Stimulated activated CD4-positive, alpha-beta T cell treated with anti-CD3 and anti-CD28 coated beads, Interleukin-4, amount 100 ng/mL, for 4 hours (primary cell): ENCODE results near the gene SLC10A1.
"Not testable (repeated sequence)": the region's sequence is repeated elsewhere in the genome, so short reads cannot be mapped to it uniquely, and the experiment has no call there.

ENCODE experiments used
- DNase-seq, 2 experiments: peaks; one replicate each; pipeline ENCODE4 v3.0.0-alpha.2; 2020

The SLC10A1 gene

DNA sequence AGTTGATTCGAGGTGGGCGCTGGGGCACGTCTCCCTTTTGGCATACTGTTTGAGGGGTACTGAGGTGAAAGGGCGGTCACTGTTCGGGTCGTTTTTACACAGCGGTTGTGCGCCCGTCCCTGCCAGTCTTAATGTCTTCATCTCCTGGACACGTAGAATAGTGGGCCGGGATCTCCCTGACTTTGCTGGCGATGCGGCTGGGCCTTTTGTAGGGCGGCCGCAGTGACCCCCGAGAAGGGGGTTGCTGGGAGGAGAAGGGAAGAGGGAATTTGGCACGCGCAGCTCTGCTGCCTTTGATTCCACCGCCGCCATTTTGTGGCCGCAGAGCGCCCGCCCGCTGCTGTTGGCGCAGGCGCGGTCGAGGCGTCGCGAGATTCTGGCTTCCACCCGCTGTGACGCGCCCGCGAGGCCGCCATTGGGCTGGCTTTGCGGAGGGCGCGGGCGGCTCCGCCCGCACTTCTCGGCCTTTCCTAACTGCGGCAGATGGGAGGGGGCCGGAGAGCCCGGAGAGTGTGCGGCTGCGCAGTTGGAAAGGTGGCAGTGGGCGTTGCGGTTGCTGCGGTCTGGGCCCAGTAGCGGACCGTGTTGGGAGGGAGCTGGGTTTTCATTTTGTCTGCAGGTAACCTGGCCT, 29.6 kb downstream of the SLC10A1 start:
- DNase-seq, result peak; percentile 91 to 92

DNA sequence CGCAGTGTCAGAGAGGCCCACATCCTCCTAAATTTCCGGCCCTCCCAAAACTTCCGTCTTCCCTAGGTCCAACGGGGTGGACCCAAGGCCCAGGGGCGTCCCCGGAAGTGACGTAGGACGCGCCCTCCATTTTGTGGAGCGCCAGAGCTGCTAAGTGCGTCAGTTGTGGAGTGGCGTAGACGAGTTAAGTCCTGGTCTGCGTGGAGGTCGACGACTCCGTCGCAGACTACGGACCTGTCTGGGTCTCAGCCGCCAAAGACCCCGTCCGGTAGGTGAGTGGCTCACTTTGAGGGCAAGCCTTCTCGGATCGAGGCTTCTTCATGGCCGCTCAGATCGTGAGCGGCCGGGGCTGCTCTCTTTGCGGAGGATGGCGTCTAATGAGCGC, 30.1 kb downstream of the SLC10A1 start, which contains the start of gene SRSF5:
Gene SRSF5 (plus strand): TSS at position 159 of the 385 bp plus-strand sequence. CDS start 1,015 bp downstream, outside the sequence.
- DNase-seq, result peak; percentile 89 to 91

DNA sequence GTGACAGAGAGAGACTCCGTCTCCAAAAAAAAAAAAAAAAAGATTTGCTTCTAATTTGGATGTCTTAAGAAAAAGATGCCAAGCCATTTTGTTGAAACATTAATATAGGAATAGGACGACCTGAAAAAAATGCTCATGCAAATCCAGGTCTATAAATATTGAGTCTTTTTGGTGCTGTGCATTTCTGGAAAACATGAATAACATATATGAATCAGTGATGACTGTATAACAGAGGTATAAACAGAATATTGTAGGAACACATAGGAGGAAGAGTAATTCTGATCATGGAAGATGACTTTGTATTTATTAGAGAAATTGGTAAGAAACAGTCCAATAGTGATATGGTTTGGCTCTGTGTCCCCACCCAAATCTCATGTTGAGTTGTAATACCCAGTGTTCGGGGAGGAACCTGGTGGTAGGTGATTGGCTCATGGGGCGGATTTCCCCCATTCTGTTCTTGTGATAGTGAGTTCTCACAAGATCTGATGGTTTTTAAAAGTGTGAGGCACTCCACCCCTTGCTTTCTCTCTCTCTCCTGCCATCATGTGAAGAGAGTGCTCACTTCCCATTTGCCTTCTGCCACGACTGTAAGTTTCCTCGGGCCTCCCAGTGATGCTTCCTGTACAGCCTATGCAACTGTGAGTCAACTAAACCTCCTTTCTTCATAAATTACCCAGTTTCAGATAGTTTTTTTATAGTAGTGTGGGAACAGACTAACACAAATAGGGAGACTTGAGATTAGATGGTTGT, 33.1 kb downstream of the SLC10A1 start:
- peak in 1 of 2 experiments; percentile 10 for DNase-seq

DNA sequence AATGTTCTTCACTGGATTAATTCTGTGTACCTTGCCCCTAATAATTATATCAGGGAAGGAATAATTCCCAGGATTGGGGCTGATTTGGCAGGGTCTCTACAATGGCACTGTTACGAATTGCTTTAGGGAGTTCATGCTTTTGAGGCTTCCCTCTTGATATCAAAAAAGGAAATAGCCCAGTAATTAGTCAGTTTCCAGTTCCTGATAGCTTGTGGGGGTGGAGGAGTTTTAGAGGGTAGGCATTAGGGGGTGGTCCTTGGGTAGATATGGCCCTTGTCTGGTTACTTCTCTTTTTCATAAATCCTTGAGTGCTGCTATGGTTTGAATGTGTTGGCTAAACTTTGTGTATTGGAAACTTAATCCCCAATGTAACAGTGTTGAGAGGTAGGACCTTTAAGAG, 36.2 kb downstream of the SLC10A1 start:
- no peak for DNase-seq

DNA sequence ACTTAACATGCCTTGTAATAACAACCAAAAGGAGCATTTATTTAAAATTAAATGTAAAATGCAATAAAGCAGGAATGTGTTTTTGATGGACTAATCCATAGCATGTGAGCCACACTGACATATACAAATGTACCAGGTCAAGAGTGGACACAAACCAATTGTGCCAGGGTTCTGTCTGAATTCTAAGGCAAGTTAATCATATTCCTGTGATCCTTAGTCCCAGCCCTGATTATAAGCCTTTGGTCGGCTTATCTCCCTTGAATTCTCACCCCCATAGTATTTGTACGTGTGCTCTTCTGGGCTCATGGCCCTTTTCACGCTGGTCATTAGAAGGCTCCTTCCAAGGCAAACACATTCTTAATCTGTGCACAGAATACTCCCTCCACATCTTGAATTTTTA, 40.7 kb downstream of the SLC10A1 start:
- no peak for DNase-seq

DNA sequence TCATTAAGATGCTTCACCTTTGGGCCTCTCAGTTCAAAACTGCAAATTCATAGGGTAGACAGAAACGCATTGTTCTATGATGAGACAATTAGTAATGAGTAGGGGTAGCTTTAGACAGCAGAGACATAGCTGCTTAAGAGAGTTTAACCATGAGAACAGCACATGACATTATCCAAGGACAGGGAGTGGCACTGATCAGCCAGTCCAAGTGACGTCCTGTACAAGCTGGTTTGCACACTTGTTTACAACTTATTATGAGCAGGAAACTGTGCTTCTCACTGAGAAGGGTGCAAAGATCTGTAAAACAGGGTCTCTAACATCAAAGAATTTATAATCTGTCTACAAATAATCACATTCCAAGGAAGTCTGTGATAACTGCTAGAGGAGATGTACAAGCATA, 41.3 kb downstream of the SLC10A1 start:
- DNase-seq, result no peak

DNA sequence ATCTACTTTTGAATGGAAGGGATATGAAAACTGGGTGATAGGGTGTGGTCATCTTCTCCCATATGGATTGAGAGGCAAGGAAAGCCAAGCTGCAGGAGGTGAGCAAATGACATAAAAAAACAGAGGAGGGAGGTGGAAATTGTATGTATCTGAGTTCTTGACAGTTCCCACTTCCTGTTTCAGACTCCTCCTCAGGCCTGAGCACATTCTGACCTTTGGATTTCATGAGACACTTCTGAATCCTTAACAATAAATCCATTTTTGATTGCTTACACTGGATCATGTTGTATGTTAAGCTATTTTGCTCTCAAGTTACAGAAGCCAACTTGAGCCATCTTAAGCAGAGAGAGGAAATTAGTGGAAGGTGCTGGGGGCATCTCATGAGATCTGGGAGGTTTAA, 41.7 kb downstream of the SLC10A1 start:
- no peak for DNase-seq

DNA sequence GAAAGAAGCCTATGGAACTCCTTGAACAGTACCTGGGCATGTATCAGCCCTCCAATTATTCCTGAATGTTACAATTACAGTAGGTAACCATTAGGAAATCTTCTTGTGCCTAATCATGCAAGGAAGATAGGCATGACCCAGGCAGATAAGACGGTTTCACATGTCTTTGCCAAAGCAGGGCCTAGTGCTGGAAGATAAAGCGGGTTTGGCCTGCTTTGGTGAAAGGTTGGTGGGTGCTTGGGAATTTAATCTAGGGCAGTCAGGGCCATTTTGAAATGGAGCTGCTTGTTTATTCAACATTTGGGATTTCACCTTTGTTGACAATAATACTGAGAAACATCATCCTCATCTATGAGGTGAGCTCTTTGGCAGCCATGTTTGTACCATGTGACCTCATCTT, 42.6 kb downstream of the SLC10A1 start:
- no peak for DNase-seq

DNA sequence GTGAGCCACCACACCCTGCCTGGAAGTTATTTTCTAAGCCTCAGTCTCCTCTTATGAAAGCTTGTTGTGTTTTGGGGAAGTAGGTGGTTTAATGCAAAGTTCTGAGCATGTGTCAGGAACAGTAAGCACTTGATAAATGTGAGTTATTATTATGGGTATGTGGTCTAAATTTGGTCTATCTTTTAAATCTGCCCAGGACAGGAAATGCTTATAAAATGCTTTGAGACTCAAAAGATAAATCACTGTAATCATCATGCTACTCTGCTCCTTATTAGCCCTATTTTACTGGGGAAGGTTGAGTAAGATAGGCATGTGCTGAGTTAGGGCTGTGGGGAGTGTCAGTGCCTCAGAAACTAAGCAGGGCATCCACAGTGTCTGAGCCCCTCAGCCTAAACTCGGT, 43.2 kb downstream of the SLC10A1 start:
- DNase-seq, result no peak

DNA sequence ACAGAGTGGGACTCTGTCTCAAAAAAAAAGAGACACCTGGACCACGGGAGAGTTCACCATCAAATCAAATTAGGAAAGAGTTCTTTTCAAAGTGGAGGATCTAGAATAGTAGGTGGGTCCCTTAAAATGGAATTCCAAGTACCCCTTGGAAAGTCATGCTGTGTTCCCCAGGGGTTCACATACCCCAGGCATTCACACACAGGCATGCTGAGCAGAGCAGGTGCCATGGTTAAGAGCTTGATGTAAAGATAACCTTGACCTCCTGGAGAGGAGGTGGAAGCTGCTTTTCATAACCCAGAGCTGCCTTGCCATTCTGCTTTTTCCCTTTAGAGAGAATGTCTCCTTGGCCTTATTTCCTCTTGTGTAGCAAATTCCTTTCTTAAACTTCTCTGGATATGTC, 44.3 kb downstream of the SLC10A1 start:
- DNase-seq, result no peak

DNA sequence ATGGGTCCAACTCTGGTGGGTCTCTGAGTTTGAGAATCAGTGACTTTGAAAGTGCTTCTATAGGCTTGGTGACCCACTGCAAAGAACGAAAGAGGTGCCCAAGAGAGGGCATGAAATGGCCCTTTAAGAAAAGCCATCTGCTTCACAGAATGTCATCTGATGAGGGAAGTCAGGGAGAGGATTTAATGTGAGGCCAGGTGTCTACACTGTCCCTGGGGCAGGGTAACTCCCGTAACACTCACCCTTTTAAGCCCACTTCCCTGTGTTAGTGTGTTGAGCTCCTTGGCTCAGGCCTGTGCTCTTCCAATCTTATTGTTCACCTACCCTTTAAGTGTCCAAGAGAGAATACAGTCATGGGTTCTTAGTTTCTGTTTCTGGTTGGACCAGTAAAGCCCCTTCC, 46.5 kb downstream of the SLC10A1 start:
- no peak for DNase-seq

DNA sequence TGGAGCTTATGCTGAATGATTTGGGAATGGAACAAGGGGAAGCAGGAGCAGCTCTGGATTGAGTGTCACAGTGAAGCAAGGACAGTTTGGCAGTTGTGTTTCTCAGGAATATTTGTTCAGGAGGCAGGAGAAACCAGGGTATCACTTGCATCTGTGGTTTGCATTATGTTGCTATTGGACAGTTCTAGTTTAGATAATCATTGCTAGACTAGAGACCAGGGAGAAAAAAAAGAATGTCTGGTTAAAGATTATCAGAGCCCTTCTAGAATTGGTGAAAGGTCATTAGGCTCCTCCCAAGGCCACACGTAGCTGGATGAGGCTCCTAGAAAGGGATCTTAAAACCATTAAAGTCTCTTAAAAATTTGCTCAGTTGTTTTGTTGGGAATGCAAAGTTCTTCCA, 47.1 kb downstream of the SLC10A1 start:
- no peak for DNase-seq

DNA sequence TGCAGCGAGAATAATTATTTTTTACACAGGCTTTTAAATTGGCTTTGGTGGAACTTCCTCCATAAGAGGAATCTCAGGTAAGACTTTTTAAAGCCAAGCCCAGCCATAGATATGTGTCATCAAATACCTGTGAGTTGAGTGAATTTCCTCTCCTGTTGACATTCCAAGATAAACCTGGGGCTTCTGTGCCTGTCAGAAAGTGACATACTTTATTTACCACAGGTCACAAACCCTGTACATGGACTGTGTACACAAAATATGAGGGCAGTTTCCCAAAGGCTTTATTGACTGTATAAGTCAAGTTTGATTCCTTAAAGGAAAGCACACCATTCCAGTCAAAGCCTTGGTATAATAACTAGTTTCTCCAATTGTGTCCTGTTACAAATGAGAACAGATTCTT, 56.0 kb downstream of the SLC10A1 start:
- DNase-seq, result no peak

DNA sequence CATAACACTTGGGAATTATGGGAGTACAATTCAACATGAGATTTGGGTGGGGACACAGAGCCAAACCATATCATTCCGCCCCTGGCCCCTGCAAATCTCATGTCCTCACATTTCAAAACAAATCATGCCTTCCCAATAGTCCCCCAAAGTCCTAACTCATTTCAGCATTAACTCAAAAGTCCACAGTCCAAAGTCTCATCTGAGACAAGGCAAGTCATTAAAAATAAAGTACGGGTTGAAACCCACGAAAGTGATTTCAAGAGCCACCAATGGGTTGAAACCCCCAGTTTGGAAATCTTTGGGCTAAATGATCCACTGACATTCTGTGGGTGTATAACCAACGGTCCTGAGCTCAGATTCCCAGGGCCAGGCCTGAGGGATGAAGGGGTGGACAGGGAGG, 60.6 kb downstream of the SLC10A1 start:
- DNase-seq, result not testable (repeated sequence)

DNA sequence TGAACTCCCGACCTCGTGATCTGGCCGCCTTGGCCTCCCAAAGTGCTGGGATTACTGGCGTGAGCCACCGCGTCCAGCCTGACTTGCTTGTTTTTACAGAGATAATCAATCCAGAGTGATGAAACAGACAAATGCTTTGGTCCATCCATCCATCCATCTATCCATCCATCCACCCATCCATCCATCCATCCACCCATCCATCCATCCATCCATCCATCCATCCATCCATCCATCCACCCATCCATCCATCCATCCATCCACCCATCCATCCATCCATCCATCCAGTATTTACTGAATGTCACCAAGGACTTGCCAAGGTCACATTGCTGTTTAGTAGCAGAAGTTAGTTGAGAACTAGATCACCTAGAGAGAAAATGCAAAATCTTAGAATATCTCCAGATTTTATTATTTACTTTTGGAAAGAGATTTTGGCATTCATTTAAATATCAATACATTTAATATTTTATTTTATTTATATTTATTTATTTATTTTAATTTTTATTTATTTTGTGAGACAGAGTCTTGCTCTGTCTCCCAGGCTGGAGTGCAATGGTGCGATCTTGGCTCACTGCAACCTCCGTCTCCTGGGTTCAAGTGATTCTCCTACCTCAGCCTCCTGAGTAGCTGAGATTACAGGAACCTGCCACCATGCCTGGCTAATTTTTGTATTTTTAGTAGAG, 65.0 kb downstream of the SLC10A1 start:
- not testable (repeated sequence) for DNase-seq

DNA sequence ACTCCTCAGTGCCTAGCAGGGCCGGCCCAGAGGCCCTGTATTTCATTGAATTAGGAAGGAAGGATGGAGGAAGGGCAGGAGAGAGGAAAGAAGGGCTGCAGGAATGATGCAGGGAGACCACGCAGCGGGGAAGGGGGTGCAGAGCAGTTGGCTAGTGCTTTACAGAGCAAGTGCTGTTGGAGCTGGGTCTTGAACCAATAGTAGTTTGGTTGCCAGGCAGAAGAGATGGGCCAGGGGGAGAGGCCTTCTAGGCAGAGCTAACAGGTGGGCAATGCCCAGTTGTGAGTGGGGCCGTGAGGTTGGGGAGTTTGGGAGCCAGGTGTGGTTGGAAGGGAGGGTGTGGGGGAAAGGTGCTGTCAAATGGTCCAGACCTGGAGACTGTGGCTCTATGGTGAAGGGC, 69.2 kb downstream of the SLC10A1 start:
- no peak for DNase-seq

DNA sequence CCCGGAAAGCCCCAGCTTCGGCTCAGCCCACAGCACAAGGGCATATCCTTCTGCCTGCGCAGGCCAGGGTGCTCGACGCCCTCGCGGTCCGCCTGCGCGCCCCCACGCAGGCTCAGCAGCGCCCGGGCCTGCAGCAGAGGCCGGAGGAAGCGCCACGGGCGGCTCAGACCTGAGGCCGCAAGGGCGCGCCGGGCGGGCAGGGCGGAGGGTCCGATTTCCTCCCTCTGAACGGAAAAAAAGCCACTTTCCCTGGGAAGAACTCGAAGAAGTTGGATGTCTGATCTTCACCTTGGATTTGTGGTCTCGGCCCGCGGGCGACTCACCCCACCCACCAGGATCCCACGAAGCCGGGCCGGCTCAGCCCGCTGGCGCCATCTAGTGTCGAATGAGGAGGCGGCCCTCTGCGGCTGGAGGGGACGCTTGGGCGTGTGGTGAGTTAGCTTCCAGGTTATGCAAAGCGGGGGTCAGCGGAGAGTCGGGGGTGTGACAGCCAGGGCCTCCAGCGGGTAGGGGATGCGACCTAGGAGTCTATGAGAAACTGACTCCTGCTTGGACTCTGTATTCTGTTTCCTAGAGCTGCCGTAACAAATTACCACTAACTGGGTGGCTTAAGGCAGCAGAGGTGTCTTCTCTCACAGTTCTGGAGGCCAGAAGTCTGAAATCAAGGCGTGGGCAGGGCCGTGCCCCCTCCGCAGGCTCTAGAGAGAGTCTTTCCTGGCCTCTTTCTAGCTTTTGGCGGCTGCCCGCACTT, 70.1 kb downstream of the SLC10A1 start:
- DNase-seq, result peak; percentile 76 to 87
